ENCODE data around the gene GPR137B. TPM values are rescaled to one million over a fixed set of nuclear protein-coding genes. Genes with fewer than 3 reads are reported as not detected.
A peak's percentile ranks its signal among the peaks of the same experiment; 100 is the strongest.

The GPR137B gene
- total RNA-seq, 4 donors from 2014 or later, result 6.0 to 16.2 (median 11.5) TPM

- Histone ChIP-seq H3K27me3 (peaks cover 11% of the 10 kb centered on the region), H3K36me3 (no peaks in the 10 kb centered on the region), H3K27ac (peak overlapping the region; percentile 46 to 80 (median 68)), H3K4me1 (peaks cover 0 to 40% (median 19%) of the 10 kb centered on the region in 4 donors), H3K9me3 (no peaks in the 10 kb centered on the region), H3K4me3 (peak overlapping the region; percentile 54 to 86 (median 68))
- TF ChIP-seq, protein P1, sequence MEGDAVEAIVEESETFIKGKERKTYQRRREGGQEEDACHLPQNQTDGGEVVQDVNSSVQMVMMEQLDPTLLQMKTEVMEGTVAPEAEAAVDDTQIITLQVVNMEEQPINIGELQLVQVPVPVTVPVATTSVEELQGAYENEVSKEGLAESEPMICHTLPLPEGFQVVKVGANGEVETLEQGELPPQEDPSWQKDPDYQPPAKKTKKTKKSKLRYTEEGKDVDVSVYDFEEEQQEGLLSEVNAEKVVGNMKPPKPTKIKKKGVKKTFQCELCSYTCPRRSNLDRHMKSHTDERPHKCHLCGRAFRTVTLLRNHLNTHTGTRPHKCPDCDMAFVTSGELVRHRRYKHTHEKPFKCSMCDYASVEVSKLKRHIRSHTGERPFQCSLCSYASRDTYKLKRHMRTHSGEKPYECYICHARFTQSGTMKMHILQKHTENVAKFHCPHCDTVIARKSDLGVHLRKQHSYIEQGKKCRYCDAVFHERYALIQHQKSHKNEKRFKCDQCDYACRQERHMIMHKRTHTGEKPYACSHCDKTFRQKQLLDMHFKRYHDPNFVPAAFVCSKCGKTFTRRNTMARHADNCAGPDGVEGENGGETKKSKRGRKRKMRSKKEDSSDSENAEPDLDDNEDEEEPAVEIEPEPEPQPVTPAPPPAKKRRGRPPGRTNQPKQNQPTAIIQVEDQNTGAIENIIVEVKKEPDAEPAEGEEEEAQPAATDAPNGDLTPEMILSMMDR (IDR thresholded peaks at IDR 0.05), result no peak
- TF ChIP-seq POLR2A (IDR thresholded peaks at IDR 0.05), result no peak
- TF ChIP-seq EP300 (IDR thresholded peaks at IDR 0.05; ENCODE audit: low read depth), result no peak
- TF ChIP-seq POLR2AphosphoS5 (IDR thresholded peaks at IDR 0.05), result no peak
- in situ Hi-C loops (cut with MboI; ENCODE audit: low pct_ligation_motif_present in 1 of 4, low pct_unique_long_range_greater_than_20kb in 1 of 4, low sequenced_read_pairs in 3 of 4), result no loop called here
- intact Hi-C loops (cut with DNase I; ENCODE audit: low total_unique reads), result no loop called here
- WGBS, 2 donors (ENCODE audit: low coverage in 1 of 2), result 0 to 15% methylated on average over 1 to 34 of the region's 39 CpGs
- no peak for DNase-seq
Observed at GRCh38 chr1:236143104-236143948, 987 bp downstream of the GPR137B start.

DNA sequence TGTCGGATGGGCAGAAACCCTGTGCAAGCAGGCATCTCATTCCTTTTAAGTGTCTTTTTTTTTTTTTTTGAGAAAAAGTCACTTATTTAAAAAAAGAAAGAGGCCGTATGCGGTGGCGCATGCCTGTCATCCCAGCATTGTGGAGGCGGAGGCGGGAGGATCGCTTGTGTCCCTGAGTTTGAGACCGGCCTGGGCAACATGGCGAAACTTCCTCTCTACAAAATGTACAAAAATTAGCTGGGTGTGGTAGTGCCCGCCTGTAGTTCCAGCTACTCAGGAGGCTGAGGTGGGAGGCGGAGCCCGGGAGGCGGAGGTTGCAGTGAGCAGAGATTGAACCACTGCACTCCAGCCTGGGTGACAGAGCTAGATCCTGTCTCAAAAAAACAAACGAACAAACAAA, 1.7 kb downstream of the GPR137B start:
- 85% methylated on average over 9 to 14 of the region's 14 CpGs for WGBS, 2 donors (ENCODE audit: low coverage in 1 of 2)
- Histone ChIP-seq H3K4me3 (peak overlapping the region in 2 of 4 donors; percentile 58 to 77), H3K9me3 (no peaks in the 10 kb centered on the region), H3K4me1 (peaks cover 0 to 40% (median 19%) of the 10 kb centered on the region in 4 donors), H3K27me3 (peaks cover 11% of the 10 kb centered on the region), H3K27ac (peak overlapping the region in 1 of 4 donors; percentile 71), H3K36me3 (no peaks in the 10 kb centered on the region)
- DNase-seq, result no peak
- in situ Hi-C loops (cut with MboI; ENCODE audit: low pct_ligation_motif_present in 1 of 4, low pct_unique_long_range_greater_than_20kb in 1 of 4, low sequenced_read_pairs in 3 of 4), result no loop called here
- TF ChIP-seq POLR2A (IDR thresholded peaks at IDR 0.05) (no peak), EP300 (IDR thresholded peaks at IDR 0.05; ENCODE audit: low read depth) (no peak), POLR2AphosphoS5 (IDR thresholded peaks at IDR 0.05) (no peak)
- TF ChIP-seq, protein P1 (IDR thresholded peaks at IDR 0.05), result no peak
- intact Hi-C loops (cut with DNase I; ENCODE audit: low total_unique reads), result no loop called here

GRCh38 chr1:236144446-236145150, 2.3 kb downstream of the GPR137B start:
- H3K36me3 ChIP-seq, result no peaks in the 10 kb centered on the region
- H3K4me3 ChIP-seq, result peak overlapping the region in 1 of 4 donors; percentile 77
- intact Hi-C loops (cut with DNase I; ENCODE audit: low total_unique reads) (no loop called here), in situ Hi-C loops (cut with MboI; ENCODE audit: low pct_ligation_motif_present in 1 of 4, low pct_unique_long_range_greater_than_20kb in 1 of 4, low sequenced_read_pairs in 3 of 4) (no loop called here)
- no peak for DNase-seq
- H3K27ac ChIP-seq, result no peak overlapping the region
- H3K9me3 ChIP-seq, result no peaks in the 10 kb centered on the region
- H3K4me1 ChIP-seq, result peaks cover 0 to 40% (median 19%) of the 10 kb centered on the region in 4 donors
- peaks cover 11% of the 10 kb centered on the region for H3K27me3 ChIP-seq
- TF ChIP-seq POLR2AphosphoS5 (IDR thresholded peaks at IDR 0.05) (no peak), EP300 (IDR thresholded peaks at IDR 0.05; ENCODE audit: low read depth) (no peak), POLR2A (IDR thresholded peaks at IDR 0.05) (no peak)
- TF ChIP-seq, protein P1 (IDR thresholded peaks at IDR 0.05), result no peak
- 79 to 82% methylated on average over 6 to 12 of the region's 12 CpGs for WGBS, 2 donors (ENCODE audit: low coverage in 1 of 2)

- intact Hi-C loops (cut with DNase I; ENCODE audit: low total_unique reads), result no loop called here
- WGBS, 2 donors (ENCODE audit: low coverage in 1 of 2), result 20 to 66% methylated on average over 1 to 10 of the region's 10 CpGs
- in situ Hi-C loops (cut with MboI; ENCODE audit: low pct_ligation_motif_present in 1 of 4, low pct_unique_long_range_greater_than_20kb in 1 of 4, low sequenced_read_pairs in 3 of 4), result no loop called here
Observed at GRCh38 chr1:236147068-236147467, 4.7 kb downstream of the GPR137B start.

More at GRCh38 chr1:236147068-236147467, 4.7 kb downstream of the GPR137B start:
- Histone ChIP-seq H3K4me3 (no peak overlapping the region), H3K27me3 (no peaks in the 10 kb centered on the region), H3K9me3 (no peaks in the 10 kb centered on the region), H3K36me3 (no peaks in the 10 kb centered on the region), H3K4me1 (peaks cover 0 to 32% (median 15%) of the 10 kb centered on the region in 4 donors), H3K27ac (no peak overlapping the region)
- no peak for DNase-seq
- TF ChIP-seq, protein P1 (IDR thresholded peaks at IDR 0.05), result no peak
- TF ChIP-seq POLR2AphosphoS5 (IDR thresholded peaks at IDR 0.05) (no peak), EP300 (IDR thresholded peaks at IDR 0.05; ENCODE audit: low read depth) (no peak)

All from transverse colon (tissue), 4 donors.